NCI-H510A (cell line): ENCODE data around the gene SCN1B.

Experiments used
- DNase-seq: peaks from one replicate; lab custom pipeline; 2025; lab: John Stamatoyannopoulos, UW

Gene SCN1B

DNA sequence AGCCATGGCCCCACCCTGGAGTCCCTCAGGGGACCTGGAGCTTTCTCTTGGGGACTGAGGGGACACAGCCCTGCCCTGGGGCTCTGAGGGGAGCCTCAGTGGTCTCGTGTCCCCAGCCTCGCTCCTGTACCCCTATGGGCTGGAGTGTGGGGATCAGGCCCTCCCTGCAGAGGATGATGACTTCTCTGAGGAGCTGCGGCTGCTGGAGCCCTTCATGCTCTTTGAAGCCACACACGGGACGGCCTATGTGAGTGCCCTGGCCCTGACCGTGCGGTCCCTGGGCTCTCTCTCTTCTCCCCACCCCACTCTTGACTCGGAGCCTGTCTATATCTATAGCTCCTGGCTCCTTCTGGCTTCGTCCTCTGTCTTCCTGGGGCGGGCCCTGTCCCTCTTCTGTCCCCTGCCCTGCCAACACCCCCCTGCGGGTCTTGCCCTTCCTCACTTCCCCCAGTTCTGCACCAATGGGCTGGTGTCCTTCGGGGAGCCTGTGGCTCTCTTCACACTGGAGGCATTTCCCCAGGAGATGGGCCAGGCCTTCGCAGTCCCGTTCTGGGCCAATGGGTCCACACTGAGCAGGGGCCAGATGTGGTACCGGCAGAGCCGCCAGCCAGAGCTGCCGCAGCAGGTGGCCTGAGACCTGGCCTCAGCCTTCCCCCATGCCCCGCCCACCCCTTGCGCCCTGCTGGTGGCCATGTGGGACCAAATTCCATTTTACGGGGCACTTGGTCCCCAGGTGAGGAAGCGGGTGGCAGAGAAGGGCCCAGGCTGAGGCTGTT, 44.3 kb downstream of the SCN1B start:
- no peak for DNase-seq

DNA sequence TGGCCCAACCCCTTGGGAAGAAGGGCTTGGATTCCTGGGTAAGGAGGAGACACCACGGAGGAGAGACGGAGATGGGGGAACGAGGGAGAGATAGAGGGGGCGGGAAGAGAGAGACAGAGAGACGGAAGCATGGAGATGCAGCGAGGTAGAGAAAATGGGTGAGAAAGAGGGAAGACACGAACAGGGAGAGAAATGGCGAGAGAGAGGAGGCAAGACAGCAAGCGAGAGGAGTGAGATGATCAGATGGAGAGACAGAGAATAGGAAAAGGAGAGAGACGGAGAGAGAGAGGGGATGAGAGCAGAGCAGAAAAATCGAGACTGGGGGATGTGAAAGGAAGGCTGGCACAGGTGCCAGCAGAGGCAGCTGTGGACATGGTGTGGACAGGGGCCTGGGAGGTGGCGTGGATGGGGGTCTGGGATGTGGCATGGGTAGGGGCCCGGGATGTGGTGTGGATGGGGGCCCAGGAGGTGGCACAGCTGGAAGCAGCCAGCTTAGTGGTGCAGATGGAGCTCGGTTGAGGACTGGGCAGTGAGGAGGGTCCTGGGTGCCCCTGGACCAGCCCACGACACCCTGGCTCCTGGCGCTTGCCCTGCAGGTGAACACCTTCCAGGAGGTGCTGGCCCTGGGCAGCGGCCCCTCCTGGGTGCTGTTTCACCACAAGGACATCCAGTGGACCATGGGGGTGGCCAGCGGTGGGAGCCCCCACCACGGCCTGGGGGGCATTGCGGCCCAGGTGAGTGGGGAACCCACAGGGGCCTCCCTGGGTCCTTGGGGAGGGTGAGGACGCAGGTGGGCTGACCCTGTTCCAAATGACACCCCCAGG, 45.1 kb downstream of the SCN1B start:
- DNase-seq, result no peak

GRCh38 chr19:35076026-35076370, 45.7 kb downstream of the SCN1B start:
- no peak for DNase-seq

GRCh38 chr19:35076657-35077056, 46.4 kb downstream of the SCN1B start:
- no peak for DNase-seq

- DNase-seq, result no peak
These were observed 47.3 kb downstream of the SCN1B start for GRCh38 chr19:35077411-35078223.

- DNase-seq, result no peak
These were observed 49.6 kb downstream of the SCN1B start for GRCh38 chr19:35079826-35080225.

DNA sequence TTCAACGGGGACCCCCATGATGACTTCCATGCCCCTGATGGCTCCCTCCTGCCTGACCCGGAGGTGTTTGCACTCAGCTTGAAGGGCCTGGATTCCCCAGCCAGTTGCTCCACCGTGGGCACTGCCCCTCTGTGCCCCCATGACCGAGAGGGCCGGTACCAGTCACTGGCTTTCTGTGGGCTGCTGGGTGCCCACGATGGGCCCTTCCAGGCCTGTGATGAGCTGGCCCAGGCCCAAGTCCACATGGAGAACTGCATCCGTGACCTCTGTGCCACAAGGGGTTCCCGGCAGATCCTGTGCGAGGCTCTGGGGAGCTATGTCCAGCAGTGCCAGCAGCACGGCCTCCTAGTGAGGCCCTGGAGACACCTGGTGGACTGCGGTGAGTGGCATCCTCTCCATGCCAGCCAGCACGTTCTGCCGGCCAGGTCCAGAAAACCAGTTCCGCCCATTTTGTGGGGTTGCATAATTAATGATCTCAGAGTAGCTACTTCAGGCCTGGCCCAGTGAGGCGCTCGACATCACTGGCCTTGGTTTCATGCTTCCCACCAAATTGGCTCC, 50.4 kb downstream of the SCN1B start:
- no peak for DNase-seq

- DNase-seq, result no peak
These were observed 50.9 kb downstream of the SCN1B start for GRCh38 chr19:35081201-35081600.

DNA sequence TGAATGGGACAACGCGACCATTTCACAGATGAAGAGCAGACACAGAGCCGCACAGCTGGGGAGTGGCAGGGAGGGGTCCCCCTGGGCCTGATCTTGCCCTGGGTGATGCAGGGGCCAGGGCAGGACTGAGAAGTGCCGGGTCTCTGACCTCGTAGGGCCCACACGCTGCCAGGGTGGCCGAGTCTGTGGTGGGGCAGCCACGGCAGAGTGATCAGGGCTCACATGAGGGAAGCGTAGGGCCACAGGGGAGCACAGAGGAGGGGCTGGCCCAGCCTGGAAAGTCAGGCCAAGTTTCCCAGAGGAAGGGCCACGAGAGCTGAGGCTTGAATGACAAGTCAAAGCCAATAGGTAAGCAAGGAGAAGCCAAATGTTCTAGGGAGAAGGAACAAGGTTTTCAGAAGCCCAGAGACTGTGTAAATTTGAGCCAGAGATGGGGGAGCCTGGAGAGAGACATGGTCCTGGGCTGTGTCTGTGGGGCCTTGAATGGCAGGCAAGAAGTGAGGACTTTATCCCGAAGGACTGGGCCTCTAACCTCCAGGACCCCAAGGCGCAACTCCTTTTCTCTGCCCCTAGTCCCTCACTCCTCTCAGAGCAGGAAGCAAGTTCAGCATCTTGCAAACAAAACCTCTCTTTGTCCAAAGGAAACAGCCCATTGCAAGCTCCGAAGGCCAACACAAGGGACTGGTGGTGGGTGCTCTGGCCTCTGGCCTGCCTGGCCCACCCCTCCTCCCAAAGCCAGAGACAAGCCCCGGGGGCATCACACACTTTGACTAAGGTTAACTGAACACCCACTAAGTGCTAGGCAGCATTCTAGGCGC, 53.6 kb downstream of the SCN1B start:
- DNase-seq, result no peak

DNA sequence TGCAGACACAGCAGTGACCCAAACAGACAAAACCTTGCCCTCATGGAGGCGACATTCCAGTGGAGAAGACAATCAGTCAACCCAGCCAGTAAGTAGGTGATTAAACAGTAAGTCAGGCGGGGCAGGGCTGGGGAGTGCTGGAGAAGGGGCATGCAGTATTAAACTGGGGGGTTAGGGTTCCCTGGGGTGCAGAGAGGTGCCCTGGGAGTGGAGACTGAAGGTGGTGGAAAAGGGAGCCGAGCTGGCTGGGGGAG, 54.2 kb downstream of the SCN1B start:
- DNase-seq, result no peak

DNA sequence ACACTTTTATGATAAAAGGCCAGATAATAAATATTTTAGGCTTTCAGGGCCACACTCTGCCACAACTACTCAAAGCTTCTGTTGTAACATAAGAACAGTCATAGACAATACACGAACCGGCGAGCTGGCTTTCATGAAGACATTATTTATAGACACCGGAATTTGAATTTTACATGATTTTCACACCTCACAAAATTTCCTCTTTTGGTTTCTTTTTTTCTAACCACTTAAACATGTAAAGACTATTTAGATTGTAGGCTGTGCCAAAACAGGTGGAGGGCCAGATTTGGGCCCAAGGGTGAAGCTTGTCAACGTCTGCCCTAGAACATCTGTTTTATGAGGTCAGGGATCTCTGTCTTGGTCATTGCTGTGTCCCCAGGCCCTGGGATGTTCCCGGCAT, 55.7 kb downstream of the SCN1B start:
- no peak for DNase-seq

GRCh38 chr19:35086455-35086854, 56.2 kb downstream of the SCN1B start:
- DNase-seq, result no peak

DNA sequence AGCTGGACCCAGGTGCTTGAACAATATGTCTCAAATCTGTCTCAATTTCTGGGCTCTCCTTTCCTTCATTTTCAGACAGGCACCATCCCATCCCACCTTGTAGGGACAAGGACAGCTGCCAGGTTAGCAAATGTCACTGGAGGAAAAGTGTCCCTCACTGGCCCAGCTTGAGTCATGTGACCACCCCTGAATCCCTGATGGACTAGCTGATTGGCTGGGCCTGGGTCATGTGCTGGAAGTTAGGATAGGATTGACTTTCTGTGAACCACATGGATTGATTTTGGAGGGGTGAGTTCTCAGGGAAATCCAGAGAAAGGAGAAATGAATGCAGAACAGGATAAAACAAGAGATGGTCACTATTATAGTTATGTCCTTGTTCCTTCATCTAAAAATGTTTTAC, 57.1 kb downstream of the SCN1B start:
- DNase-seq, result no peak

- no peak for DNase-seq
These were observed 58.1 kb downstream of the SCN1B start for GRCh38 chr19:35088131-35088913.

GRCh38 chr19:35089554-35089953, 59.3 kb downstream of the SCN1B start:
- no peak for DNase-seq
